ENCODE measurements around the gene RCBTB1. TPM values are rescaled to one million over a fixed set of nuclear protein-coding genes. Genes with fewer than 3 reads are reported as not detected.
"Not testable (repeated sequence)": the region's sequence is repeated elsewhere in the genome, so short reads cannot be mapped to it uniquely, and the experiment has no call there.

Gene RCBTB1
- total RNA-seq, 1 donor from 2014 or later, result 10.1 TPM

DNA sequence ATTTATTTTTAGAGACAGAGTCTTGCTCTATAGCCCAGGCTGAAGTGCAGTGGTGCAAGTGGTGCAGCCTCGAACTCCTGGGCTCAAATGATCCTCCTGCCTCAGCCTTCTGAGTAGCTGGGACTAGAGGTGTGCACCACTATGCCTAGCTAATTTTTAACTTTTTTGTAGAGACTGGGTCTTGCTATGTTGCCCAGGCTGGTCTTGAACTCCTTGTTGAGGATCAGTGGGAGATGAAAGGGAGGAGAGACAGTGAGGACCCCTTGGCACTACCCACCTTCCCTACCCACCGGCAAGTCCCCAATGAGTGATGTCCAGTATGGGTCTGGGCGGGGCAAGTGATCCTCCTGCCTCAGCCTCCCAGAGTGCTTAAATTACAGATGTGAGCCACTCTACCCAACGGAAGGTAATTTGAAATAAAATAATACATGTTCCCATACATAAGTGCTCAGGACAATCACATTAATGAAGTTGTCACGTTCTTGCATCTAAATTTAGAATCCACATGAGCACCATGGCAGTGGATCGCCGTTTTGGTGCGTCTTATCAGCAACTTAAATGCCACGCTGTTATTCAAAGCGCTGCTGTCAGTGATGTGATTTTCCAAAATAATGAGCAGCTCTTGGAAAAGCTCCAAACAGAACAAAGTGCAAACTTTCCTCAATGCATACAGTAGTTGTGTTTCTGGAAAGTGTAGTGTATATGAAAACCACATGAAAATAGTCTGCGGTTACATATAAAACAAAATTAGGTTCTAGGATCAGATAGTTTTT is 37.0 kb upstream of the RCBTB1 start:
- no peaks in the 10 kb centered on the region for H3K9me3 ChIP-seq
- no peak overlapping the region for H3K4me3 ChIP-seq
- intact Hi-C loops (cut with DNase I), result no loop called here
- peaks cover 9% of the 10 kb centered on the region for H3K4me1 ChIP-seq
- H3K36me3 ChIP-seq, result no peaks in the 10 kb centered on the region
- H3K27me3 ChIP-seq, result no peaks in the 10 kb centered on the region
- TF ChIP-seq, protein P1, sequence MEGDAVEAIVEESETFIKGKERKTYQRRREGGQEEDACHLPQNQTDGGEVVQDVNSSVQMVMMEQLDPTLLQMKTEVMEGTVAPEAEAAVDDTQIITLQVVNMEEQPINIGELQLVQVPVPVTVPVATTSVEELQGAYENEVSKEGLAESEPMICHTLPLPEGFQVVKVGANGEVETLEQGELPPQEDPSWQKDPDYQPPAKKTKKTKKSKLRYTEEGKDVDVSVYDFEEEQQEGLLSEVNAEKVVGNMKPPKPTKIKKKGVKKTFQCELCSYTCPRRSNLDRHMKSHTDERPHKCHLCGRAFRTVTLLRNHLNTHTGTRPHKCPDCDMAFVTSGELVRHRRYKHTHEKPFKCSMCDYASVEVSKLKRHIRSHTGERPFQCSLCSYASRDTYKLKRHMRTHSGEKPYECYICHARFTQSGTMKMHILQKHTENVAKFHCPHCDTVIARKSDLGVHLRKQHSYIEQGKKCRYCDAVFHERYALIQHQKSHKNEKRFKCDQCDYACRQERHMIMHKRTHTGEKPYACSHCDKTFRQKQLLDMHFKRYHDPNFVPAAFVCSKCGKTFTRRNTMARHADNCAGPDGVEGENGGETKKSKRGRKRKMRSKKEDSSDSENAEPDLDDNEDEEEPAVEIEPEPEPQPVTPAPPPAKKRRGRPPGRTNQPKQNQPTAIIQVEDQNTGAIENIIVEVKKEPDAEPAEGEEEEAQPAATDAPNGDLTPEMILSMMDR (IDR thresholded peaks at IDR 0.05), result no peak
- TF ChIP-seq POLR2AphosphoS5 (IDR thresholded peaks at IDR 0.05; ENCODE audit: insufficient read depth in 1 of 2, low read depth in 1 of 2), result no peak
- TF ChIP-seq POLR2A (IDR thresholded peaks at IDR 0.05), result no peak
- H3K27ac ChIP-seq, result no peak overlapping the region
- no peak for DNase-seq (ENCODE audit: extremely low spot score in 2 of 2)

GRCh38 chr13:49620170-49620621 is 34.8 kb upstream of the RCBTB1 start:
- H3K27me3 ChIP-seq, result no peaks in the 10 kb centered on the region
- peaks cover 21% of the 10 kb centered on the region for H3K4me1 ChIP-seq
- no peaks in the 10 kb centered on the region for H3K9me3 ChIP-seq
- no peak overlapping the region for H3K27ac ChIP-seq
- peak overlapping the region in 1 of 2 donors; percentile 21 for H3K4me3 ChIP-seq
- no peak for DNase-seq (ENCODE audit: extremely low spot score in 2 of 2)
- TF ChIP-seq POLR2AphosphoS5 (IDR thresholded peaks at IDR 0.05; ENCODE audit: insufficient read depth in 1 of 2, low read depth in 1 of 2), result no peak
- H3K36me3 ChIP-seq, result no peaks in the 10 kb centered on the region
- intact Hi-C loops (cut with DNase I), result no loop called here

DNA sequence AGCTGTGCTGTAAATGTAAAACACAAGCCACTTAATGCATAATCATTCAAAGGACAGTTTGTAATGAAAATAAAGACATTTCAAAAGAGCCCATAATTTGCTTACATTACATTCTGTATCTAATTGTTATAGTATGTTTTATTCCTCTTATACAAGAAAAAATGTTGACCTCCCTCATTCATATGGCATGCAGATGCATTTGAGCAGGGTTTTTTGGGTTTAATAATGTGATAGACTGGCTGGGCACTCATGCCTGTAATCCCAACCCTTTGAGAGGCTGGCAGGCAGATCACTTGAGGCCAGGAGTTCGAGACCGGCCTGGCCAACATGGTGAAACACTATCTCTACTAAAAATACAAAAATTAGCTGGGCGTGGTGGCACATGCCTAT is 31.3 kb upstream of the RCBTB1 start:
- intact Hi-C loops (cut with DNase I), result no loop called here
- H3K27ac ChIP-seq, result peak overlapping the region; percentile 53
- no peak for TF ChIP-seq POLR2A (IDR thresholded peaks at IDR 0.05)
- TF ChIP-seq, protein P1 (IDR thresholded peaks at IDR 0.05), result no peak
- peaks cover 20% of the 10 kb centered on the region for H3K4me1 ChIP-seq
- H3K4me3 ChIP-seq, result no peak overlapping the region
- no peaks in the 10 kb centered on the region for H3K36me3 ChIP-seq
- H3K27me3 ChIP-seq, result no peaks in the 10 kb centered on the region
- no peaks in the 10 kb centered on the region for H3K9me3 ChIP-seq
- no peak for DNase-seq (ENCODE audit: extremely low spot score in 2 of 2)

- Histone ChIP-seq H3K4me3 (no peak overlapping the region), H3K27ac (peak overlapping the region; percentile 53), H3K36me3 (no peaks in the 10 kb centered on the region), H3K27me3 (no peaks in the 10 kb centered on the region), H3K4me1 (peaks cover 20% of the 10 kb centered on the region), H3K9me3 (no peaks in the 10 kb centered on the region)
- no peak for TF ChIP-seq POLR2AphosphoS5 (IDR thresholded peaks at IDR 0.05; ENCODE audit: insufficient read depth in 1 of 2, low read depth in 1 of 2)
- TF ChIP-seq, protein P1 (IDR thresholded peaks at IDR 0.05), result no peak
- TF ChIP-seq POLR2A (IDR thresholded peaks at IDR 0.05), result no peak
- no peak for DNase-seq (ENCODE audit: extremely low spot score in 2 of 2)
- intact Hi-C loops (cut with DNase I), result no loop called here
Measured at GRCh38 chr13:49615836-49616675, 30.7 kb upstream of the RCBTB1 start.

GRCh38 chr13:49612042-49612441 is 26.7 kb upstream of the RCBTB1 start:
- H3K9me3 ChIP-seq; H3K4me3 ChIP-seq; H3K27ac ChIP-seq; H3K27me3 ChIP-seq; intact Hi-C loops (cut with DNase I); DNase-seq (ENCODE audit: extremely low spot score in 2 of 2); H3K36me3 ChIP-seq: not testable (repeated sequence)
- H3K4me1 ChIP-seq, result peaks cover 17% of the 10 kb centered on the region

DNA sequence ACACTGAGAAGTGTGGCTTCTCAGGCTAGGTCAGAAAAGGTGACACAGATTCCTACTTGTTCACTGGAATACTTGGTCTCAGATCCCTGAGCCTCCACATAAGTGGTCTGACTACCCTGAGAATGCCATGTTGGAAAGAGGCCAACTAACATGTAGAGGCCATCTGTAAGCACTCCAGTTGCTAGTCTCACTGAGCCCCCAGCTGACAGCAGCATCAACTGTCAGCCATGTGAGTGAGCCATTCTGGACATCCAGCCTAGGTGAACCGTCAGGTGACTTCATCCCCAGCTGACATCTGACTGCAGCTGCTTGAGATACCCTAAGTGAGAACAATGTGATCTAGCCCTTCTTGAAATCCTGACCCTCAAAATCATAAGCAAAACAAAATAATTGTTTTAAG is 24.8 kb upstream of the RCBTB1 start:
- H3K27me3 ChIP-seq, result no peaks in the 10 kb centered on the region
- TF ChIP-seq POLR2AphosphoS5 (IDR thresholded peaks at IDR 0.05; ENCODE audit: insufficient read depth in 1 of 2, low read depth in 1 of 2) (no peak), POLR2A (IDR thresholded peaks at IDR 0.05) (no peak)
- TF ChIP-seq, protein P1 (IDR thresholded peaks at IDR 0.05), result no peak
- intact Hi-C loops (cut with DNase I), result no loop called here
- H3K36me3 ChIP-seq, result no peaks in the 10 kb centered on the region
- H3K9me3 ChIP-seq, result no peaks in the 10 kb centered on the region
- H3K4me1 ChIP-seq, result no peaks in the 10 kb centered on the region
- no peak overlapping the region for H3K4me3 ChIP-seq
- H3K27ac ChIP-seq, result no peak overlapping the region
- DNase-seq (ENCODE audit: extremely low spot score in 2 of 2), result no peak
